HepG2 (cell line): ENCODE measurements around the gene RUNDC1. TPM values are rescaled to one million over a fixed set of nuclear protein-coding genes. Genes with fewer than 3 reads are reported as not detected.

Experiments
- CBFB ChIP-seq: sonication (generic); formaldehyde crosslinking; IDR thresholded peaks from 2 replicates; pipeline ENCODE4 v1.4.0; 2020; ENCODE audit warnings: missing genetic modification reagents
- RELA ChIP-seq: sonication (generic); formaldehyde crosslinking; IDR thresholded peaks from 2 replicates; pipeline ENCODE4 v1.4.0; 2020; ENCODE audit warnings: missing genetic modification reagents
- RFX5 ChIP-seq: IDR thresholded peaks from 2 replicates; pipeline ENCODE4 v1.6.1; 2011; ENCODE audit warnings: low read depth, low read length, improper control_type of control experiment
- SALL1 ChIP-seq: sonication (generic); formaldehyde crosslinking; IDR thresholded peaks from 2 replicates; pipeline ENCODE4 v1.8.0; 2022; ENCODE audit warnings: mild to moderate bottlenecking, missing genetic modification reagents
- STAG1 ChIP-seq: sonication (generic); formaldehyde crosslinking; IDR thresholded peaks from 2 replicates; pipeline ENCODE4 v1.4.0; 2020; ENCODE audit warnings: missing genetic modification reagents
- XBP1 ChIP-seq: sonication (generic); formaldehyde crosslinking; IDR thresholded peaks from 2 replicates; pipeline ENCODE4 v1.5.0; 2020; ENCODE audit warnings: missing genetic modification reagents
- YEATS4 ChIP-seq: sonication (generic); formaldehyde crosslinking; IDR thresholded peaks from 2 replicates; pipeline ENCODE4 v1.4.0; 2020; ENCODE audit warnings: missing genetic modification reagents, borderline replicate concordance
- ZNF256 ChIP-seq: sonication (generic); formaldehyde crosslinking; conservative IDR thresholded peaks from 2 replicates; pipeline ENCODE4 v1.4.0; 2020; ENCODE audit warnings: missing genetic modification reagents
- ZZZ3 ChIP-seq: sonication (generic); formaldehyde crosslinking; IDR thresholded peaks from 2 replicates; pipeline ENCODE4 v1.4.0; 2020; ENCODE audit warnings: missing genetic modification reagents, mild to moderate bottlenecking, borderline replicate concordance
- polyA plus RNA-seq, 8 experiments: library from polyadenylated mRNA; depleted of rRNA in 3 of 8; stranded (reverse) in 7 of 8; unstranded in 1 of 8; fragments of >200 nt; fragmentation: Illumina TruSeq in 4 of 8; extraction: Trizol in 4 of 8; gene quantifications; 2 replicates each; pipeline versions ENCODE4 v1.2.1 to v1.2.3, GENCODE V29; 2011 to 2016; ENCODE audit warnings: low read depth in 4 of 8, missing spikeins in 1 of 8, mixed read lengths in 1 of 8; ENCODE audit not compliant: insufficient read depth in 1 of 8
- total RNA-seq, 5 experiments: library from RNA; depleted of rRNA; stranded (reverse); fragments of >200 nt; fragmentation: Illumina TruSeq; extraction: Trizol; gene quantifications; 2 replicates each; pipeline ENCODE4 v1.2.3, GENCODE V29; 2016; ENCODE audit warnings: low read depth in 1 of 5
- TF ChIP-seq, protein P1 (sequence below): sonication (generic); formaldehyde crosslinking; IDR thresholded peaks from 2 replicates; pipeline ENCODE4 v1.8.0; 2022; ENCODE audit warnings: mild to moderate bottlenecking, missing genetic modification reagents, borderline replicate concordance
- TF ChIP-seq, protein P2 (sequence below): sonication (generic); formaldehyde crosslinking; IDR thresholded peaks from 2 replicates; pipeline ENCODE4 v1.8.1; 2023; ENCODE audit warnings: mild to moderate bottlenecking, missing genetic modification reagents, borderline replicate concordance
- TF ChIP-seq, protein P3 (sequence below), 2 experiments: IDR thresholded peaks; 2 replicates each; pipeline ENCODE4 v1.6.1; 2011 to 2012; ENCODE audit warnings: low read length in 2 of 2, borderline replicate concordance in 1 of 2, low read depth in 1 of 2, mild to moderate bottlenecking in 1 of 2, moderate library complexity in 1 of 2
- TF ChIP-seq, protein P4 (sequence below): sonication (generic); formaldehyde crosslinking; IDR thresholded peaks from 2 replicates; pipeline ENCODE4 v1.5.0; 2020; ENCODE audit warnings: missing genetic modification reagents, mild to moderate bottlenecking, borderline replicate concordance
- TF ChIP-seq, protein P5 (sequence below): sonication (generic); formaldehyde crosslinking; IDR thresholded peaks from 2 replicates; pipeline ENCODE4 v1.4.0; 2020; ENCODE audit warnings: missing genetic modification reagents

Gene RUNDC1
- total and polyA plus RNA-seq, 2 of the 13 experiments (the other 11 are each of a cell fraction or from before 2014, with no cell fraction given), result 10.3 to 11.4 TPM

DNA sequence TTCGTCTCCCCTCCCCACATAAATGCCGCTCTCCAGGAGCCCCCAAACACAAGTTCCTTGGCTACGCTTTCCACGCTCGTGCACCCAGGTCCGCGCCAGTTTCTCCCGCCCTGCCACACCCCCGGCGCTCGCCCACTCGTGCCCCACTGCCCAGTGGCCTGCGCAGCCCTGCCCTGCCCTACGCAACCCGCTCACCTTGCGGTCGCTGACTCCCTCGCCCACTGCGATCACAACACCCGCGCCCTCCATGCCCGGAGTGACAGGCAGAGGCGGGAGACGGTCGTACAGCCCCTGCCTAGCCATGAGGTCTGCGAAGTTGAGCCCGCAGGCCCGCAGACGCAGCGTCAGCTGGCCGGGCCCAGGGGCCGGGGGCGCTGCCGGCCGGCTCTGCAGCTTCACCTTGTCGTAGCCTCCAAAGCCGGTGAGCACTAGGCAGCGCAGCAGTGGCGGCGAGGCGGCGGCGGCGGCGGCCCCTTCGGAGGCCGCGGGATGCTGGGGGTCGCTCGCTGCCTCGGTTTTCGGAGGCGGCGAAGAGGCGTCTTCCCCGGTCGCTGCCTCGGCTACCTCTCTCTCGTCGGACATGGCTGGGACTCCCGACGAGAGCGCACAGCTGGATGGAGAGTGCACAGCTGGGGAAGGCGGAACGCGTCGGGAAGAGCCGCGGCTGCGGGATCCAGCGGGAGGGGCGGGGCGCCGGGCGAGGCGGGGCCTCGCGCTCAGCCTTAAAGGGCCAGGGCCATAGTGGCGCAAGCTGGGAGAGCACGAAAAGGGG lies 41.6 kb downstream of the RUNDC1 start, which contains the start of gene VAT1 (continued):
- TF ChIP-seq, protein P1, sequence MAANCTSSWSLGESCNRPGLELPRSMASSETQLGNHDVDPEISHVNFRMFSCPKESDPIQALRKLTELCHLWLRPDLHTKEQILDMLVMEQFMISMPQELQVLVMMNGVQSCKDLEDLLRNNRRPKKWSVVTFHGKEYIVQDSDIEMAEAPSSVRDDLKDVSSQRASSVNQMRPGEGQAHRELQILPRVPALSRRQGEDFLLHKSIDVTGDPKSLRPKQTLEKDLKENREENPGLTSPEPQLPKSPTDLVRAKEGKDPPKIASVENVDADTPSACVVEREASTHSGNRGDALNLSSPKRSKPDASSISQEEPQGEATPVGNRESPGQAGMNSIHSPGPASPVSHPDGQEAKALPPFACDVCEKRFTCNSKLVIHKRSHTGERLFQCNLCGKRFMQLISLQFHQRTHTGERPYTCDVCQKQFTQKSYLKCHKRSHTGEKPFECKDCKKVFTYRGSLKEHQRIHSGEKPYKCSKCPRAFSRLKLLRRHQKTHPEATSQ (CRISPR knock-in tag), result no peak
- TF ChIP-seq, protein P2, sequence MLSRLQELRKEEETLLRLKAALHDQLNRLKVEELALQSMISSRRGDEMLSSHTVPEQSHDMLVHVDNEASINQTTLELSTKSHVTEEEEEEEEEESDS (CRISPR knock-in tag), result no peak
- TF ChIP-seq ZNF256 (CRISPR knock-in tag) (peak; percentile 84; the same call in 1 of the 2 replicates), YEATS4 (CRISPR knock-in tag) (peak; percentile 91), CBFB (CRISPR knock-in tag) (no peak), XBP1 (CRISPR knock-in tag) (peak; percentile 43; the same call in 1 of the 2 replicates), RELA (no peak), RFX5 (no peak), ZZZ3 (CRISPR knock-in tag) (peak; percentile 82), SALL1 (CRISPR knock-in tag) (peak; percentile 59; the same call in 1 of the 2 replicates), STAG1 (CRISPR knock-in tag) (no peak)
- TF ChIP-seq, protein P3, sequence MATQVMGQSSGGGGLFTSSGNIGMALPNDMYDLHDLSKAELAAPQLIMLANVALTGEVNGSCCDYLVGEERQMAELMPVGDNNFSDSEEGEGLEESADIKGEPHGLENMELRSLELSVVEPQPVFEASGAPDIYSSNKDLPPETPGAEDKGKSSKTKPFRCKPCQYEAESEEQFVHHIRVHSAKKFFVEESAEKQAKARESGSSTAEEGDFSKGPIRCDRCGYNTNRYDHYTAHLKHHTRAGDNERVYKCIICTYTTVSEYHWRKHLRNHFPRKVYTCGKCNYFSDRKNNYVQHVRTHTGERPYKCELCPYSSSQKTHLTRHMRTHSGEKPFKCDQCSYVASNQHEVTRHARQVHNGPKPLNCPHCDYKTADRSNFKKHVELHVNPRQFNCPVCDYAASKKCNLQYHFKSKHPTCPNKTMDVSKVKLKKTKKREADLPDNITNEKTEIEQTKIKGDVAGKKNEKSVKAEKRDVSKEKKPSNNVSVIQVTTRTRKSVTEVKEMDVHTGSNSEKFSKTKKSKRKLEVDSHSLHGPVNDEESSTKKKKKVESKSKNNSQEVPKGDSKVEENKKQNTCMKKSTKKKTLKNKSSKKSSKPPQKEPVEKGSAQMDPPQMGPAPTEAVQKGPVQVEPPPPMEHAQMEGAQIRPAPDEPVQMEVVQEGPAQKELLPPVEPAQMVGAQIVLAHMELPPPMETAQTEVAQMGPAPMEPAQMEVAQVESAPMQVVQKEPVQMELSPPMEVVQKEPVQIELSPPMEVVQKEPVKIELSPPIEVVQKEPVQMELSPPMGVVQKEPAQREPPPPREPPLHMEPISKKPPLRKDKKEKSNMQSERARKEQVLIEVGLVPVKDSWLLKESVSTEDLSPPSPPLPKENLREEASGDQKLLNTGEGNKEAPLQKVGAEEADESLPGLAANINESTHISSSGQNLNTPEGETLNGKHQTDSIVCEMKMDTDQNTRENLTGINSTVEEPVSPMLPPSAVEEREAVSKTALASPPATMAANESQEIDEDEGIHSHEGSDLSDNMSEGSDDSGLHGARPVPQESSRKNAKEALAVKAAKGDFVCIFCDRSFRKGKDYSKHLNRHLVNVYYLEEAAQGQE (IDR thresholded peaks at IDR 0.05; ENCODE audit: borderline replicate concordance in 1 of 2, low read depth in 1 of 2, low read length in 2 of 2), result no peak
- TF ChIP-seq, protein P4, sequence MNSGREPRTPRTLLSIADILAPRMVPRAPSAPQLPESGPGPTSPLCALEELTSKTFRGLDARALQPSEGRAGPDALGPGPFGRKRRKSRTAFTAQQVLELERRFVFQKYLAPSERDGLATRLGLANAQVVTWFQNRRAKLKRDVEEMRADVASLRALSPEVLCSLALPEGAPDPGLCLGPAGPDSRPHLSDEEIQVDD (CRISPR knock-in tag), result peak; percentile 74; the same call in 1 of the 2 replicates
- TF ChIP-seq, protein P5, sequence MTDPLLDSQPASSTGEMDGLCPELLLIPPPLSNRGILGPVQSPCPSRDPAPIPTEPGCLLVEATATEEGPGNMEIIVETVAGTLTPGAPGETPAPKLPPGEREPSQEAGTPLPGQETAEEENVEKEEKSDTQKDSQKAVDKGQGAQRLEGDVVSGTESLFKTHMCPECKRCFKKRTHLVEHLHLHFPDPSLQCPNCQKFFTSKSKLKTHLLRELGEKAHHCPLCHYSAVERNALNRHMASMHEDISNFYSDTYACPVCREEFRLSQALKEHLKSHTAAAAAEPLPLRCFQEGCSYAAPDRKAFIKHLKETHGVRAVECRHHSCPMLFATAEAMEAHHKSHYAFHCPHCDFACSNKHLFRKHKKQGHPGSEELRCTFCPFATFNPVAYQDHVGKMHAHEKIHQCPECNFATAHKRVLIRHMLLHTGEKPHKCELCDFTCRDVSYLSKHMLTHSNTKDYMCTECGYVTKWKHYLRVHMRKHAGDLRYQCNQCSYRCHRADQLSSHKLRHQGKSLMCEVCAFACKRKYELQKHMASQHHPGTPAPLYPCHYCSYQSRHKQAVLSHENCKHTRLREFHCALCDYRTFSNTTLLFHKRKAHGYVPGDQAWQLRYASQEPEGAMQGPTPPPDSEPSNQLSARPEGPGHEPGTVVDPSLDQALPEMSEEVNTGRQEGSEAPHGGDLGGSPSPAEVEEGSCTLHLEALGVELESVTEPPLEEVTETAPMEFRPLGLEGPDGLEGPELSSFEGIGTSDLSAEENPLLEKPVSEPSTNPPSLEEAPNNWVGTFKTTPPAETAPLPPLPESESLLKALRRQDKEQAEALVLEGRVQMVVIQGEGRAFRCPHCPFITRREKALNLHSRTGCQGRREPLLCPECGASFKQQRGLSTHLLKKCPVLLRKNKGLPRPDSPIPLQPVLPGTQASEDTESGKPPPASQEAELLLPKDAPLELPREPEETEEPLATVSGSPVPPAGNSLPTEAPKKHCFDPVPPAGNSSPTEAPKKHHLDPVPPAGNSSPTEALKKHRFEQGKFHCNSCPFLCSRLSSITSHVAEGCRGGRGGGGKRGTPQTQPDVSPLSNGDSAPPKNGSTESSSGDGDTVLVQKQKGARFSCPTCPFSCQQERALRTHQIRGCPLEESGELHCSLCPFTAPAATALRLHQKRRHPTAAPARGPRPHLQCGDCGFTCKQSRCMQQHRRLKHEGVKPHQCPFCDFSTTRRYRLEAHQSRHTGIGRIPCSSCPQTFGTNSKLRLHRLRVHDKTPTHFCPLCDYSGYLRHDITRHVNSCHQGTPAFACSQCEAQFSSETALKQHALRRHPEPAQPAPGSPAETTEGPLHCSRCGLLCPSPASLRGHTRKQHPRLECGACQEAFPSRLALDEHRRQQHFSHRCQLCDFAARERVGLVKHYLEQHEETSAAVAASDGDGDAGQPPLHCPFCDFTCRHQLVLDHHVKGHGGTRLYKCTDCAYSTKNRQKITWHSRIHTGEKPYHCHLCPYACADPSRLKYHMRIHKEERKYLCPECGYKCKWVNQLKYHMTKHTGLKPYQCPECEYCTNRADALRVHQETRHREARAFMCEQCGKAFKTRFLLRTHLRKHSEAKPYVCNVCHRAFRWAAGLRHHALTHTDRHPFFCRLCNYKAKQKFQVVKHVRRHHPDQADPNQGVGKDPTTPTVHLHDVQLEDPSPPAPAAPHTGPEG, result peak; percentile 78
